ENCODE data around the gene ETV6. TPM values are rescaled to one million over a fixed set of nuclear protein-coding genes. Genes with fewer than 3 reads are reported as not detected.

ETV6 gene
- polyA plus RNA-seq, 1 donor (not counting 4 experiments of a cell fraction or from before 2014, with no cell fraction given) = 5.3 TPM

DNA sequence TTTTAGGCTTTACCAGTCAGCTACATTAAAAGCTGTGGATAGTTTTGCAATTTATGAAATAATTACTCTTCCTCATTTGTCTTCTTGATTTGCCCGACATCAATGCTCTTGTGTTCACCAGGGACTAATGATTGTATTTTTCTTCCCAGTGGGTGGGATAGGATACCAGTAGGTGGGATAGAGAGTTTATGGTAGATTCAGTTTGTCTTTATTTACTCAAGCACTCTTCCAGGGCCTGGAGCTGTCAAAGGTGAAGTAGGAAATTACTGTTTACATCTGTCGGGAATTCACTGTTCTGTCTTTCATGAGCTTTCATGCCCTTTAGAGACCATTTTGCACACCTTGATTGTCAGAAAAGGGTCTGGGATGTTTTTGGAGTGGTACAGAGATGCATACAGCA, 36.6 kb downstream of the ETV6 start:
- H3K36me3 ChIP-seq (ENCODE audit: control insufficient read depth in 2 of 2, extremely low read depth in 1 of 2, insufficient read depth in 2 of 2, low read length in 2 of 2) = no peaks in the 10 kb centered on the region
- H3K79me2 ChIP-seq (ENCODE audit: control insufficient read depth, insufficient read depth, low read length) = peaks cover 49% of the 10 kb centered on the region
- no peaks in the 10 kb centered on the region for H3K9me1 ChIP-seq (ENCODE audit: control insufficient read depth, extremely low read depth, insufficient read depth, low read length)
- no peaks in the 10 kb centered on the region for H3K27me3 ChIP-seq (ENCODE audit: control insufficient read depth, extremely low read depth, insufficient read depth, low read length)
- peaks cover 7% of the 10 kb centered on the region for H3K4me1 ChIP-seq (ENCODE audit: control insufficient read depth, extremely low read depth, insufficient read depth, low read length)
- no peaks in the 10 kb centered on the region for H3K9me3 ChIP-seq (ENCODE audit: control insufficient read depth, low read depth, low read length)
- H4K20me1 ChIP-seq (ENCODE audit: control insufficient read depth, extremely low read depth, insufficient read depth, low read length) = no peaks in the 10 kb centered on the region
- H3K4me2 ChIP-seq (ENCODE audit: control insufficient read depth, extremely low read depth, insufficient read depth, low read depth, low read length) = no peak overlapping the region
- H3K4me3 ChIP-seq (ENCODE audit: control insufficient read depth in 2 of 3, extremely low read depth in 1 of 3, insufficient read depth in 2 of 3, low read depth in 1 of 3, low read length in 3 of 3) = no peak overlapping the region
- dilution Hi-C loops (cut with MboI; ENCODE audit: extremely low pct_ligation_motif_present, low sequenced_read_pairs) = no loop called here
- TF ChIP-seq EZH2 (IDR thresholded peaks at IDR 0.05; ENCODE audit: low read length) = no peak
- TF ChIP-seq, protein P1, sequence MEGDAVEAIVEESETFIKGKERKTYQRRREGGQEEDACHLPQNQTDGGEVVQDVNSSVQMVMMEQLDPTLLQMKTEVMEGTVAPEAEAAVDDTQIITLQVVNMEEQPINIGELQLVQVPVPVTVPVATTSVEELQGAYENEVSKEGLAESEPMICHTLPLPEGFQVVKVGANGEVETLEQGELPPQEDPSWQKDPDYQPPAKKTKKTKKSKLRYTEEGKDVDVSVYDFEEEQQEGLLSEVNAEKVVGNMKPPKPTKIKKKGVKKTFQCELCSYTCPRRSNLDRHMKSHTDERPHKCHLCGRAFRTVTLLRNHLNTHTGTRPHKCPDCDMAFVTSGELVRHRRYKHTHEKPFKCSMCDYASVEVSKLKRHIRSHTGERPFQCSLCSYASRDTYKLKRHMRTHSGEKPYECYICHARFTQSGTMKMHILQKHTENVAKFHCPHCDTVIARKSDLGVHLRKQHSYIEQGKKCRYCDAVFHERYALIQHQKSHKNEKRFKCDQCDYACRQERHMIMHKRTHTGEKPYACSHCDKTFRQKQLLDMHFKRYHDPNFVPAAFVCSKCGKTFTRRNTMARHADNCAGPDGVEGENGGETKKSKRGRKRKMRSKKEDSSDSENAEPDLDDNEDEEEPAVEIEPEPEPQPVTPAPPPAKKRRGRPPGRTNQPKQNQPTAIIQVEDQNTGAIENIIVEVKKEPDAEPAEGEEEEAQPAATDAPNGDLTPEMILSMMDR (optimal IDR thresholded peaks at IDR 0.05 in 1 of 3, IDR thresholded peaks at IDR 0.05 in 1 of 3, conservative IDR thresholded peaks at IDR 0.05 in 1 of 3; ENCODE audit: extremely low read depth in 1 of 3, insufficient read depth in 2 of 3, low read length in 3 of 3) = no peak
- no peak for DNase-seq (ENCODE audit: low read depth, low spot score)
- no peak overlapping the region for H3K27ac ChIP-seq (ENCODE audit: control insufficient read depth, insufficient read depth, low read length)
- no peak overlapping the region for H3K9ac ChIP-seq (ENCODE audit: control insufficient read depth, extremely low read depth, insufficient read depth, low read length)
- FAIRE-seq = no peak
- H2AFZ ChIP-seq (ENCODE audit: control insufficient read depth, low read length) = no peak overlapping the region

DNA sequence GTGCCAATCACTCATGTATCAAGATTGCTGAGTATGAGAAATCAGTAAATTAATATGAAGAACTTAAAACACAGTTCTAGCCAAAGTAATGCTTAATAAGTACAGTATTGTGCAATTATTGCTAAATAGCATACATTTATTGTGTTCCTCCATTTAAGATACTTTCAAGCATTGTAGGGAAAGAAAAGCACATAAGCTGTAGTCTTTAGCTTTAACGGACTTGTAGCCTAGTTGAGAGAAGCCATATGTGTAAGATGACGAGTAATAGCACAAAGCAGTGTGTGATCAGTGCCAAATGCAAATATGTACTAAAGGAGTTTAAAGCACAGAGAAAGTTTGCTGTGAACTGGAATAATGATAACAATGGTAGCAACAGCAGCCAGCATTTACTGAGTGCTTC, 38.1 kb downstream of the ETV6 start:
- Histone ChIP-seq H3K9me1 (ENCODE audit: control insufficient read depth, extremely low read depth, insufficient read depth, low read length) (no peaks in the 10 kb centered on the region), H3K36me3 (ENCODE audit: control insufficient read depth in 2 of 2, extremely low read depth in 1 of 2, insufficient read depth in 2 of 2, low read length in 2 of 2) (no peaks in the 10 kb centered on the region), H3K9ac (ENCODE audit: control insufficient read depth, extremely low read depth, insufficient read depth, low read length) (no peak overlapping the region), H3K27me3 (ENCODE audit: control insufficient read depth, extremely low read depth, insufficient read depth, low read length) (no peaks in the 10 kb centered on the region), H3K4me3 (ENCODE audit: control insufficient read depth in 2 of 3, extremely low read depth in 1 of 3, insufficient read depth in 2 of 3, low read depth in 1 of 3, low read length in 3 of 3) (no peak overlapping the region), H2AFZ (ENCODE audit: control insufficient read depth, low read length) (no peak overlapping the region), H3K4me1 (ENCODE audit: control insufficient read depth, extremely low read depth, insufficient read depth, low read length) (peaks cover 7% of the 10 kb centered on the region), H3K9me3 (ENCODE audit: control insufficient read depth, low read depth, low read length) (no peaks in the 10 kb centered on the region), H3K4me2 (ENCODE audit: control insufficient read depth, extremely low read depth, insufficient read depth, low read depth, low read length) (no peak overlapping the region), H4K20me1 (ENCODE audit: control insufficient read depth, extremely low read depth, insufficient read depth, low read length) (no peaks in the 10 kb centered on the region), H3K27ac (ENCODE audit: control insufficient read depth, insufficient read depth, low read length) (no peak overlapping the region), H3K79me2 (ENCODE audit: control insufficient read depth, insufficient read depth, low read length) (peaks cover 54% of the 10 kb centered on the region)
- FAIRE-seq = no peak
- DNase-seq (ENCODE audit: low read depth, low spot score) = no peak
- dilution Hi-C loops (cut with MboI; ENCODE audit: extremely low pct_ligation_motif_present, low sequenced_read_pairs) = no loop called here
- TF ChIP-seq, protein P1 (optimal IDR thresholded peaks at IDR 0.05 in 1 of 3, IDR thresholded peaks at IDR 0.05 in 1 of 3, conservative IDR thresholded peaks at IDR 0.05 in 1 of 3; ENCODE audit: extremely low read depth in 1 of 3, insufficient read depth in 2 of 3, low read length in 3 of 3) = no peak
- TF ChIP-seq EZH2 (IDR thresholded peaks at IDR 0.05; ENCODE audit: low read length) = no peak
